Measurements from ENCODE around the gene SIRPA.

GRCh38 chr20:1875183-1875554, 20.0 kb upstream of the SIRPA start:
- no peak for TF ChIP-seq CTCF (IDR thresholded peaks at IDR 0.05)
- TF ChIP-seq POLR2A (IDR thresholded peaks at IDR 0.05): no peak
- no peak for TF ChIP-seq POLR2AphosphoS5 (IDR thresholded peaks at IDR 0.05)
